GM13977 (cell line): Measurements from ENCODE around the gene PRUNE2.
"Not testable (repeated sequence)": the region's sequence is repeated elsewhere in the genome, so short reads cannot be mapped to it uniquely, and the experiment has no call there.

Experiments
- DNase-seq: peaks from one replicate; pipeline ENCODE4 v3.0.0; 2012; ENCODE audit warnings: low spot score
- CTCF ChIP-seq: IDR thresholded peaks from 2 replicates; pipeline ENCODE4 v1.5.1; 2012; ENCODE audit warnings: mild to moderate bottlenecking, control low read depth; ENCODE audit not compliant: insufficient read depth; ENCODE audit errors: extremely low read depth, missing control alignments
- in situ Hi-C: fragments of 300-500 bp; cut with MboI; formaldehyde crosslinking; loops from one replicate; pipeline ENCODE4 v1.12.0; 2022; ENCODE audit warnings: low sequenced_read_pairs, low pct_unique_long_range_greater_than_20kb, mixed read lengths, inconsistent platforms; ENCODE audit not compliant: unreplicated experiment

PRUNE2 gene

GRCh38 chr9:76680716-76681425 is 225.0 kb downstream of the PRUNE2 start:
- in situ Hi-C loops = no loop called here
- TF ChIP-seq CTCF = no peak
- no peak for DNase-seq

GRCh38 chr9:76677481-76678055 is 228.3 kb downstream of the PRUNE2 start:
- in situ Hi-C loops = no loop called here
- no peak for TF ChIP-seq CTCF
- no peak for DNase-seq

GRCh38 chr9:76676857-76677256 is 229.1 kb downstream of the PRUNE2 start:
- in situ Hi-C loops = no loop called here
- TF ChIP-seq CTCF = no peak
- no peak for DNase-seq

- in situ Hi-C loops = no loop called here
- no peak for DNase-seq
- TF ChIP-seq CTCF = no peak
These were observed 238.4 kb downstream of the PRUNE2 start for GRCh38 chr9:76667521-76667957.

GRCh38 chr9:76665966-76666365 is 239.9 kb downstream of the PRUNE2 start:
- peak; percentile 31 for TF ChIP-seq CTCF
- DNase-seq, in situ Hi-C loops: not testable (repeated sequence)

- DNase-seq = no peak
- no peak for TF ChIP-seq CTCF
- in situ Hi-C loops = no loop called here
These were observed 240.5 kb downstream of the PRUNE2 start for GRCh38 chr9:76665458-76665857.
